ENCODE data around the gene GFRA4. TPM values are rescaled to one million over a fixed set of nuclear protein-coding genes. Genes with fewer than 3 reads are reported as not detected.

The GFRA4 gene
- total and polyA plus RNA-seq, 2 donors (not counting 3 experiments of a cell fraction or from before 2014, with no cell fraction given): not detected

- DNase-seq (ENCODE audit: low read depth, low spot score): no peak
- ChIA-PET CTCF (interaction anchor here (1.2 to 1.7 kb wide), 2 partner anchors 8 to 10 kb away, joined by 3 to 4 read pairs; no protein-coding TSS in a partner anchor), POLR2A (no interaction called here)
- Histone ChIP-seq H3K27me3 (ENCODE audit: control insufficient read depth in 2 of 2, insufficient read depth in 2 of 2, low read length in 2 of 2) (no peaks in the 10 kb centered on the region), H2AFZ (ENCODE audit: low read depth, low read length) (no peak overlapping the region), H3K36me3 (ENCODE audit: control insufficient read depth in 2 of 2, extremely low read depth in 1 of 2, insufficient read depth in 2 of 2, low read length in 2 of 2) (peaks cover 0 to 3% of the 10 kb centered on the region in 2 experiments), H3K79me2 (ENCODE audit: control insufficient read depth, insufficient read depth, low read length) (no peaks in the 10 kb centered on the region), H3K4me3 (replicated peaks in 1 of 3; ENCODE audit: insufficient read depth in 1 of 3, low read depth in 1 of 3, low read length in 3 of 3) (no peak overlapping the region), H3K9me1 (replicated peaks; ENCODE audit: control insufficient read depth, extremely low read depth, insufficient read depth, low read length) (no peaks in the 10 kb centered on the region), H3K27ac (ENCODE audit: insufficient read depth, low read depth, low read length) (no peak overlapping the region), H3K9ac (replicated peaks; ENCODE audit: extremely low read depth, insufficient read depth, low read length) (no peak overlapping the region), H3K4me2 (ENCODE audit: insufficient read depth, low read length) (no peak overlapping the region), H3K4me1 (ENCODE audit: control insufficient read depth, extremely low read depth, insufficient read depth, low read length) (no peaks in the 10 kb centered on the region), H4K20me1 (replicated peaks; ENCODE audit: control insufficient read depth, extremely low read depth, insufficient read depth, low read length) (no peaks in the 10 kb centered on the region), H3K9me3 (replicated peaks; ENCODE audit: control insufficient read depth, insufficient read depth, low read length) (no peaks in the 10 kb centered on the region)
- intact Hi-C loops (cut with micrococcal nuclease) (no loop called here), dilution Hi-C loops (cut with MboI; ENCODE audit: extremely low pct_ligation_motif_present, low sequenced_read_pairs) (no loop called here)
- no peak for TF ChIP-seq MAX (IDR thresholded peaks at IDR 0.05; ENCODE audit: insufficient read depth, insufficient read length)
- no peak for TF ChIP-seq POLR2A (IDR thresholded peaks at IDR 0.05; ENCODE audit: low read depth, low read length)
- no peak for TF ChIP-seq CTCF (IDR thresholded peaks at IDR 0.05; ENCODE audit: extremely low read depth in 1 of 2, insufficient read depth in 1 of 2, low read depth in 1 of 2, low read length in 2 of 2)
- TF ChIP-seq POLR2AphosphoS5 (IDR thresholded peaks at IDR 0.05; ENCODE audit: insufficient read depth, low read depth, low read length): no peak
- TF ChIP-seq JUN (IDR thresholded peaks at IDR 0.05; ENCODE audit: borderline replicate concordance, insufficient read depth, insufficient read length, low read depth): no peak
- TF ChIP-seq EZH2 (IDR thresholded peaks at IDR 0.05; ENCODE audit: borderline replicate concordance, low read depth, low read length, severe bottlenecking): no peak
- no peak for TF ChIP-seq FOS (IDR thresholded peaks at IDR 0.05; ENCODE audit: borderline replicate concordance, insufficient read depth, low read length)
- TF ChIP-seq GATA2 (IDR thresholded peaks at IDR 0.05; ENCODE audit: insufficient read depth, insufficient read length, low read depth, low read length): no peak
- TF ChIP-seq MYC (IDR thresholded peaks at IDR 0.05; ENCODE audit: low read depth, low read length): no peak
- no peak for FAIRE-seq
- no TSS peak for BruUV-seq (replicated peaks)
These were observed 22.9 kb downstream of the GFRA4 start for GRCh38 chr20:3640259-3640658.

Measured in endothelial cell of umbilical vein (primary cell).